BLaER1 treated with 17β-estradiol and CSF1 and Interleukin-3, amounts not matched to agents 10 nM and 100 nM (cell line): Measurements from ENCODE around the gene BAZ1B.
"Not testable (repeated sequence)": the region's sequence is repeated elsewhere in the genome, so short reads cannot be mapped to it uniquely, and the experiment has no call there.

ENCODE experiments used
- H3K27ac ChIP-seq, 11 experiments: shearing (Covaris generic); formaldehyde crosslinking; 2 replicates each; pipeline ENCODE4 v1.8.1; 2022
- H3K27me3 ChIP-seq, 11 experiments: shearing (Covaris generic); formaldehyde crosslinking; 2 replicates each; pipeline ENCODE4 v1.8.1; 2022
- H3K36me3 ChIP-seq, 11 experiments: shearing (Covaris generic); formaldehyde crosslinking; 2 replicates each; pipeline ENCODE4 v1.8.1; 2022
- H3K4me1 ChIP-seq, 10 experiments: shearing (Covaris generic); formaldehyde crosslinking; 2 replicates each; pipeline ENCODE4 v1.8.1; 2022
- H3K4me2 ChIP-seq, 11 experiments: shearing (Covaris generic); formaldehyde crosslinking; 2 replicates each; pipeline ENCODE4 v1.8.1; 2022
- H3K4me3 ChIP-seq, 10 experiments: shearing (Covaris generic); formaldehyde crosslinking; 2 replicates each; pipeline ENCODE4 v1.8.1; 2022
- H3K9ac ChIP-seq, 11 experiments: shearing (Covaris generic); formaldehyde crosslinking; 2 replicates each; pipeline ENCODE4 v1.8.1; 2022
- H3K9me3 ChIP-seq, 11 experiments: shearing (Covaris generic); formaldehyde crosslinking; replicated peaks in 1 of 11; 2 replicates each; pipeline ENCODE4 v1.8.1; 2022
- H4K20me1 ChIP-seq, 11 experiments: shearing (Covaris generic); formaldehyde crosslinking; 2 replicates each; pipeline ENCODE4 v1.8.1; 2022
- Cebpa-rat ChIP-seq, 11 experiments: shearing (Covaris generic); IDR thresholded peaks; 2 replicates each; pipeline ENCODE4 v1.8.1; 2022

The BAZ1B gene

DNA sequence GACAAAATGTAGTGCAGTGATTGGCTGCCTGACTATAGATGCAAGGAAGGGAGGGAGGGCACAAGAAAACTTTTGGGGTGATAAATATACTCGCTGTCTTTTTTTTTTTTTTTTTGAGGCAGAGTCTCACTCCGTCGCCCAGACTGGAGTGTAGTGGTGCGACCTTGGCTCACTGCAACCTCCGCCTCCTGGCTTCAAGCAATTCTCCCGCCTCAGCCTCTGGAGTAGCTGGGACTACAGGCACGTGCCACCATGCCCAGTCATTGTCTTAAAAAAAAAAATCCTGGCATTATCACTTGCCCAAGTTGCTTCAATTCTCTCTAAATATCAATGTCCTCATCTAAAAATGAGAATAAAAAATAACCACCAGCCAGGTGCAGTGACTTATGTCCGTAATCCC lies 96.1 kb downstream of the BAZ1B start:
- no peaks in the 10 kb centered on the region; a peak in 1 of 22 replicates for H4K20me1 ChIP-seq
- no peak overlapping the region for H3K27ac ChIP-seq
- no peak overlapping the region for H3K9ac ChIP-seq

GRCh38 chr7:73425356-73425983 lies 96.6 kb downstream of the BAZ1B start:
- Histone ChIP-seq H3K9me3 (no peaks in the 10 kb centered on the region), H3K27me3 (peaks cover 0 to 13% (median 12%) of the 10 kb centered on the region in 11 experiments; a peak in 14 of 22 replicates), H3K27ac (no peak overlapping the region), H3K4me2 (no peak overlapping the region), H3K36me3 (no peaks in the 10 kb centered on the region), H3K9ac (no peak overlapping the region), H3K4me1 (peaks cover 10 to 26% (median 18%) of the 10 kb centered on the region in 10 experiments), H4K20me1 (no peaks in the 10 kb centered on the region; a peak in 1 of 22 replicates), H3K4me3 (no peak overlapping the region)
- no peak for TF ChIP-seq Cebpa-rat (IDR thresholded peaks at IDR 0.05)

More for the DNA sequence above, 96.1 kb downstream of the BAZ1B start:
- Histone ChIP-seq H3K27me3 (peaks cover 0 to 13% (median 12%) of the 10 kb centered on the region in 11 experiments; a peak in 14 of 22 replicates), H3K4me2 (no peak overlapping the region), H3K4me1 (peaks cover 10 to 26% (median 18%) of the 10 kb centered on the region in 10 experiments), H3K36me3 (no peaks in the 10 kb centered on the region), H3K4me3 (no peak overlapping the region), H3K9me3 (no peaks in the 10 kb centered on the region)
- TF ChIP-seq Cebpa-rat (IDR thresholded peaks at IDR 0.05): no peak

- no peak for TF ChIP-seq Cebpa-rat (IDR thresholded peaks at IDR 0.05)
- no peak overlapping the region for H3K27ac ChIP-seq
- H4K20me1 ChIP-seq: no peaks in the 10 kb centered on the region; a peak in 1 of 22 replicates
- H3K9me3 ChIP-seq: no peaks in the 10 kb centered on the region
- H3K4me1 ChIP-seq: peaks cover 10 to 25% (median 17%) of the 10 kb centered on the region in 10 experiments
- H3K27me3 ChIP-seq: peaks cover 0 to 13% (median 12%) of the 10 kb centered on the region in 11 experiments; a peak in 14 of 22 replicates
- H3K4me2 ChIP-seq: peak overlapping the region; percentile 53 to 82 (median 73)
- H3K9ac ChIP-seq: peak overlapping the region in 4 of 11 experiments; percentile 28 to 46 (median 36); a peak in 5 of 22 replicates
- no peak overlapping the region for H3K4me3 ChIP-seq
- no peaks in the 10 kb centered on the region for H3K36me3 ChIP-seq
These were observed 97.6 kb downstream of the BAZ1B start for GRCh38 chr7:73424489-73424885.

- Histone ChIP-seq H4K20me1 (no peaks in the 10 kb centered on the region; a peak in 1 of 22 replicates), H3K4me2 (peak overlapping the region; percentile 53 to 82 (median 73)), H3K9ac (peak overlapping the region in 8 of 11 experiments; percentile 16 to 59 (median 38); a peak in 11 of 22 replicates), H3K36me3 (no peaks in the 10 kb centered on the region), H3K4me3 (no peak overlapping the region), H3K4me1 (peaks cover 10 to 20% (median 12%) of the 10 kb centered on the region in 10 experiments), H3K27me3 (peaks cover 0 to 13% (median 12%) of the 10 kb centered on the region in 11 experiments; a peak in 14 of 22 replicates), H3K27ac (no peak overlapping the region), H3K9me3 (no peaks in the 10 kb centered on the region)
- no peak for TF ChIP-seq Cebpa-rat (IDR thresholded peaks at IDR 0.05)
These were observed 98.3 kb downstream of the BAZ1B start for GRCh38 chr7:73423519-73424488.

GRCh38 chr7:73420610-73421009 lies 101.5 kb downstream of the BAZ1B start:
- peaks cover 0 to 13% (median 12%) of the 10 kb centered on the region in 11 experiments; a peak in 14 of 22 replicates for H3K27me3 ChIP-seq
- peaks cover 10 to 26% (median 20%) of the 10 kb centered on the region in 10 experiments for H3K4me1 ChIP-seq
- not testable (repeated sequence) for H4K20me1 ChIP-seq, H3K4me3 ChIP-seq, H3K4me2 ChIP-seq, H3K27ac ChIP-seq, H3K9me3 ChIP-seq, H3K36me3 ChIP-seq, H3K9ac ChIP-seq

GRCh38 chr7:73420016-73420415 lies 102.1 kb downstream of the BAZ1B start:
- peak overlapping the region in 1 of 11 experiments; percentile 14; a peak in 1 of 22 replicates for H3K4me2 ChIP-seq
- not testable (repeated sequence) for H3K27ac ChIP-seq, H3K4me3 ChIP-seq, H3K36me3 ChIP-seq, H3K9ac ChIP-seq, H4K20me1 ChIP-seq, H3K9me3 ChIP-seq
- H3K4me1 ChIP-seq: peaks cover 10 to 26% (median 20%) of the 10 kb centered on the region in 10 experiments
- peaks cover 0 to 13% (median 12%) of the 10 kb centered on the region in 11 experiments; a peak in 14 of 22 replicates for H3K27me3 ChIP-seq

GRCh38 chr7:73418113-73418703 lies 103.9 kb downstream of the BAZ1B start:
- no peak overlapping the region for H3K9ac ChIP-seq
- peaks cover 0 to 13% (median 8%) of the 10 kb centered on the region in 10 experiments; a peak in 16 of 20 replicates for H3K4me1 ChIP-seq
- peak overlapping the region in 2 of 11 experiments; percentile 25 to 31; a peak in 3 of 22 replicates for H3K27ac ChIP-seq
- no peak overlapping the region for H3K4me3 ChIP-seq
- peak overlapping the region in 8 of 11 experiments; percentile 5 to 55 (median 41); a peak in 7 of 22 replicates for H3K4me2 ChIP-seq
- peaks cover 0 to 2% (median 0%) of the 10 kb centered on the region in 11 experiments; a peak in 2 of 22 replicates for H3K27me3 ChIP-seq
- H3K9me3 ChIP-seq: no peaks in the 10 kb centered on the region
- TF ChIP-seq Cebpa-rat (IDR thresholded peaks at IDR 0.05): no peak
- no peaks in the 10 kb centered on the region for H3K36me3 ChIP-seq
- no peaks in the 10 kb centered on the region for H4K20me1 ChIP-seq

GRCh38 chr7:73410541-73411131 lies 111.5 kb downstream of the BAZ1B start:
- H4K20me1 ChIP-seq, H3K9me3 ChIP-seq, H3K27me3 ChIP-seq, H3K36me3 ChIP-seq, H3K4me1 ChIP-seq, H3K9ac ChIP-seq, H3K4me2 ChIP-seq, H3K4me3 ChIP-seq, H3K27ac ChIP-seq: not testable (repeated sequence)

GRCh38 chr7:73404860-73405259 lies 117.2 kb downstream of the BAZ1B start:
- not testable (repeated sequence) for H4K20me1 ChIP-seq, H3K9me3 ChIP-seq, H3K9ac ChIP-seq, H3K4me3 ChIP-seq, H3K4me1 ChIP-seq, H3K27ac ChIP-seq, H3K27me3 ChIP-seq, H3K36me3 ChIP-seq, H3K4me2 ChIP-seq

- not testable (repeated sequence) for H3K27ac ChIP-seq, H4K20me1 ChIP-seq, H3K27me3 ChIP-seq, H3K36me3 ChIP-seq, H3K9me3 ChIP-seq, H3K4me3 ChIP-seq, H3K9ac ChIP-seq, H3K4me2 ChIP-seq
- H3K4me1 ChIP-seq: peaks cover 0 to 10% (median 7%) of the 10 kb centered on the region in 10 experiments; a peak in 15 of 20 replicates
These were observed 122.7 kb downstream of the BAZ1B start for GRCh38 chr7:73399185-73400050.
